ENCODE data around the gene IMMP1L.

IMMP1L gene

GRCh38 chr11:31421820-31422219, 87.6 kb downstream of the IMMP1L start:
- Mint-ChIP-seq H3K9me3 (no peaks in the 10 kb centered on the region), H3K27ac (no peak overlapping the region), H3K4me3 (no peak overlapping the region), H3K4me1 (no peaks in the 10 kb centered on the region), H3K27me3 (ENCODE audit: low read depth) (no peaks in the 10 kb centered on the region), H3K36me3 (ENCODE audit: low read depth) (no peaks in the 10 kb centered on the region)
- TF ChIP-seq CTCF (IDR thresholded peaks at IDR 0.05; ENCODE audit: unreplicated experiment in 3 of 3): no peak

- Mint-ChIP-seq H3K27me3 (ENCODE audit: low read depth) (no peaks in the 10 kb centered on the region), H3K9me3 (no peaks in the 10 kb centered on the region), H3K27ac (no peak overlapping the region), H3K4me3 (no peak overlapping the region), H3K4me1 (no peaks in the 10 kb centered on the region), H3K36me3 (ENCODE audit: low read depth) (peaks cover 4% of the 10 kb centered on the region)
- no peak for TF ChIP-seq CTCF (IDR thresholded peaks at IDR 0.05; ENCODE audit: unreplicated experiment in 3 of 3)
These were observed 89.8 kb downstream of the IMMP1L start for GRCh38 chr11:31419669-31420068.

- no peaks in the 10 kb centered on the region for H3K27me3 Mint-ChIP-seq (ENCODE audit: low read depth)
- no peaks in the 10 kb centered on the region for H3K4me1 Mint-ChIP-seq
- H3K4me3 Mint-ChIP-seq: no peak overlapping the region
- no peak for TF ChIP-seq CTCF (IDR thresholded peaks at IDR 0.05; ENCODE audit: unreplicated experiment in 3 of 3)
- no peak overlapping the region for H3K27ac Mint-ChIP-seq
- no peaks in the 10 kb centered on the region for H3K9me3 Mint-ChIP-seq
- peaks cover 4% of the 10 kb centered on the region for H3K36me3 Mint-ChIP-seq (ENCODE audit: low read depth)
These were observed 90.3 kb downstream of the IMMP1L start for GRCh38 chr11:31419138-31419537.

GRCh38 chr11:31417816-31418215, 91.6 kb downstream of the IMMP1L start:
- Mint-ChIP-seq H3K4me1 (no peaks in the 10 kb centered on the region), H3K27ac (no peak overlapping the region), H3K27me3 (ENCODE audit: low read depth) (no peaks in the 10 kb centered on the region), H3K9me3 (no peaks in the 10 kb centered on the region), H3K4me3 (no peak overlapping the region), H3K36me3 (ENCODE audit: low read depth) (peaks cover 4% of the 10 kb centered on the region)
- TF ChIP-seq CTCF (IDR thresholded peaks at IDR 0.05; ENCODE audit: unreplicated experiment in 3 of 3): no peak

- Mint-ChIP-seq H3K9me3 (no peaks in the 10 kb centered on the region), H3K36me3 (ENCODE audit: low read depth) (peaks cover 4% of the 10 kb centered on the region), H3K27me3 (ENCODE audit: low read depth) (no peaks in the 10 kb centered on the region), H3K27ac (peak overlapping the region in 1 of 3 experiments; percentile 25), H3K4me1 (no peaks in the 10 kb centered on the region), H3K4me3 (no peak overlapping the region)
- TF ChIP-seq CTCF (IDR thresholded peaks at IDR 0.05; ENCODE audit: unreplicated experiment in 3 of 3): no peak
These were observed 92.1 kb downstream of the IMMP1L start for GRCh38 chr11:31417357-31417756.

- Mint-ChIP-seq H3K4me3 (no peak overlapping the region), H3K27ac (no peak overlapping the region), H3K9me3 (peaks cover 4% of the 10 kb centered on the region), H3K4me1 (no peaks in the 10 kb centered on the region), H3K27me3 (ENCODE audit: low read depth) (no peaks in the 10 kb centered on the region), H3K36me3 (ENCODE audit: low read depth) (peaks cover 14% of the 10 kb centered on the region)
- no peak for TF ChIP-seq CTCF (IDR thresholded peaks at IDR 0.05; ENCODE audit: unreplicated experiment in 3 of 3)
These were observed 94.0 kb downstream of the IMMP1L start for GRCh38 chr11:31415435-31415834.

All from nephron (organoid).